Thyroid gland (tissue), 4 donors: ENCODE measurements around the gene FRG2. TPM values are rescaled to one million over a fixed set of nuclear protein-coding genes. Genes with fewer than 3 reads are reported as not detected.
"Not testable (repeated sequence)": the region's sequence is repeated elsewhere in the genome, so short reads cannot be mapped to it uniquely, and the experiment has no call there.

Source experiments
- DNase-seq, 2 donors: peaks; one replicate each; pipeline ENCODE4 v3.0.0-alpha.2; 2019
- H3K27ac ChIP-seq, 3 donors: fragments of 200-600 bp; sonication (generic); 1 replicate in 2 of 3; 2 replicates in 1 of 3; pipeline ENCODE4 v1.5.1; 2016 to 2019; ENCODE audit warnings: mild to moderate bottlenecking in 1 of 3, moderate library complexity in 1 of 3
- H3K27me3 ChIP-seq: fragments of 200-600 bp; sonication (generic); one replicate; pipeline ENCODE4 v1.5.1; 2019
- H3K36me3 ChIP-seq, 2 donors: fragments of 200-600 bp; sonication (generic); one replicate each; pipeline ENCODE4 v1.5.1; 2016 to 2019
- H3K4me1 ChIP-seq, 2 donors: fragments of 200-600 bp; sonication (generic); one replicate each; pipeline ENCODE4 v1.5.1; 2017 to 2019
- H3K4me3 ChIP-seq, 3 donors: fragments of 200-600 bp; sonication (generic); replicated peaks in 1 of 3; 1 replicate in 2 of 3; 2 replicates in 1 of 3; pipeline ENCODE4 v1.5.1; 2016; ENCODE audit warnings: mild to moderate bottlenecking in 1 of 3
- H3K9me3 ChIP-seq: fragments of 200-600 bp; sonication (generic); one replicate; pipeline ENCODE4 v1.5.1; 2017
- POLR2A ChIP-seq, 2 donors: fragments of 450-650 bp; IDR thresholded peaks; one replicate each; pipeline ENCODE4 v1.6.1; 2017; ENCODE audit warnings: antibody characterized with exemption in 2 of 2, mild to moderate bottlenecking in 2 of 2, moderate library complexity in 1 of 2
- WGBS, 2 donors: methylation state at CpG; one replicate each; pipeline ENCODE4 v1.1.5; 2017; 5-methylcytosine and 5-hydroxymethylcytosine counted together
- intact Hi-C: fragments of 100-400 bp; cut with DNase I; formaldehyde crosslinking; loops from one replicate; pipeline ENCODE4 v1.15.1; 2023
- total RNA-seq, 4 donors: library from RNA; depleted of rRNA; stranded (reverse); fragments of >200 nt; gene quantifications; one replicate each; pipeline ENCODE4 v1.2.3, GENCODE V29; 2016
- TF ChIP-seq, protein P1 (sequence below), 6 experiments: fragments of 200-600 bp in 3 of 6; fragments of 450-650 bp in 3 of 6; sonication (generic) in 3 of 6; IDR thresholded peaks; one replicate each; pipeline ENCODE4 v1.5.1; 2016 to 2019; ENCODE audit warnings: antibody characterized with exemption in 6 of 6, mild to moderate bottlenecking in 2 of 6, inconsistent platforms in 1 of 6, moderate library complexity in 1 of 6

FRG2 gene
- total RNA-seq, 4 donors from 2014 or later = not detected

DNA sequence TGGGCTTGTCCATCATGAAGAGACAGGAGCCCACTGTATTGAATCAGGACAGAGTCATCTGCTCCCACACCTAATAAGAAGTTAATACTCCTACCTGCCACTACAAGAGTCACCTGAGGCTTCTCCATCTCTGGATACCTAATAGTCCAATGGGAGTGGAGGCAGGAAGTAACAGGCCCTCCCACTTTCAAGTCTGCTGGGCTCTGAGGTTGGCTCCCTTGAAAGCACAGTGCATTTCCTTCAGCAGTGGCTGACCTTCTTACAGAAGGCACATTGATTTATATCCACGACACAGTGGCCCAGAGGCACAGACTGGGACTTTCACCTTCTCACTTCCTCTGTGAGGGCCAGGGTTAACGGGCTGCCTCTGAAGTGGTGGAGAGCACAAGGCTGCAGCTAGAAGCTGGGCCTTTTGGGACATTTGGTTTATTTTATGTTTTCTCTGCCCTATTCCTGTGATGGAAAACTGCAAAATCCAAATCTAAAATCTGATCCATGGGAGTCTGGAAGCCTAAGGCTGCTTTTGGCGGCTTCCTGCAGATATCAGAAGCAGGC, 38.1 kb downstream of the FRG2 start:
- Histone ChIP-seq H3K27ac (no peak overlapping the region), H3K4me3 (no peak overlapping the region), H3K36me3 (no peaks in the 10 kb centered on the region), H3K27me3 (no peaks in the 10 kb centered on the region), H3K9me3 (no peaks in the 10 kb centered on the region), H3K4me1 (no peaks in the 10 kb centered on the region)
- no peak for DNase-seq
- TF ChIP-seq, protein P1, sequence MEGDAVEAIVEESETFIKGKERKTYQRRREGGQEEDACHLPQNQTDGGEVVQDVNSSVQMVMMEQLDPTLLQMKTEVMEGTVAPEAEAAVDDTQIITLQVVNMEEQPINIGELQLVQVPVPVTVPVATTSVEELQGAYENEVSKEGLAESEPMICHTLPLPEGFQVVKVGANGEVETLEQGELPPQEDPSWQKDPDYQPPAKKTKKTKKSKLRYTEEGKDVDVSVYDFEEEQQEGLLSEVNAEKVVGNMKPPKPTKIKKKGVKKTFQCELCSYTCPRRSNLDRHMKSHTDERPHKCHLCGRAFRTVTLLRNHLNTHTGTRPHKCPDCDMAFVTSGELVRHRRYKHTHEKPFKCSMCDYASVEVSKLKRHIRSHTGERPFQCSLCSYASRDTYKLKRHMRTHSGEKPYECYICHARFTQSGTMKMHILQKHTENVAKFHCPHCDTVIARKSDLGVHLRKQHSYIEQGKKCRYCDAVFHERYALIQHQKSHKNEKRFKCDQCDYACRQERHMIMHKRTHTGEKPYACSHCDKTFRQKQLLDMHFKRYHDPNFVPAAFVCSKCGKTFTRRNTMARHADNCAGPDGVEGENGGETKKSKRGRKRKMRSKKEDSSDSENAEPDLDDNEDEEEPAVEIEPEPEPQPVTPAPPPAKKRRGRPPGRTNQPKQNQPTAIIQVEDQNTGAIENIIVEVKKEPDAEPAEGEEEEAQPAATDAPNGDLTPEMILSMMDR (IDR thresholded peaks at IDR 0.05) = no peak
- TF ChIP-seq POLR2A (IDR thresholded peaks at IDR 0.05) = no peak
- intact Hi-C loops = no loop called here
- 62 to 74% methylated on average over 3 of the region's 3 CpGs for WGBS, 2 donors

DNA sequence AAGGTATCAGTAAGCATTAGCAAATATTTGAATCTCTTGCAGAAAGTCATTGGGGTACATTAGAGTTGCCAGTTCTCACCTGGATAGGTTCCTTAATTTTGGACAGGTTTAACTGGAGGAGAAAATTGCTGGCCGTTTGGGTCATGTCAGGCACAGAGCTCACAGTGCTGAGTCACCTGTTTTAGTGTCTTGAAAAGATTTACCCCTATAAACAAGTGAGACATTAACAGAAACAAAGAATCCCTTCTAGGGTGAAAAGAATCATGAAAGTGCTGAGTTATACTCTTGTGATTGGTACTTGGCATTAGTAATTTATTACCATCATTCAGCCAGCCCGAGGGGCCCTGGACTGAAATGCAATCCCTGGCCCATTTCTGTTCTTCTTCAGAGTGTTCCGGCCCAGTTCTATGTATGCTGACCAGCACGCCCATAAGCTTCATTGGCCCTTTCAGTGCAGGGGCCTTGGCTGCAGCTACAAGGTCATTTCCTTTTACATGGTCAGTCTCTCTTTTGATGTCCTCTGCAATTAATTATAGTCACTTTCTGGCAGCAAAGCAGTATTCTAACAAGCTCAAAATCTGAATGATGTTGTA, 41.3 kb downstream of the FRG2 start:
- H3K27ac ChIP-seq, H3K4me3 ChIP-seq, H3K27me3 ChIP-seq, H3K36me3 ChIP-seq, DNase-seq, H3K9me3 ChIP-seq, H3K4me1 ChIP-seq, intact Hi-C loops: not testable (repeated sequence)
- 65% methylated on average over 4 of the region's 4 CpGs for WGBS, 2 donors

DNA sequence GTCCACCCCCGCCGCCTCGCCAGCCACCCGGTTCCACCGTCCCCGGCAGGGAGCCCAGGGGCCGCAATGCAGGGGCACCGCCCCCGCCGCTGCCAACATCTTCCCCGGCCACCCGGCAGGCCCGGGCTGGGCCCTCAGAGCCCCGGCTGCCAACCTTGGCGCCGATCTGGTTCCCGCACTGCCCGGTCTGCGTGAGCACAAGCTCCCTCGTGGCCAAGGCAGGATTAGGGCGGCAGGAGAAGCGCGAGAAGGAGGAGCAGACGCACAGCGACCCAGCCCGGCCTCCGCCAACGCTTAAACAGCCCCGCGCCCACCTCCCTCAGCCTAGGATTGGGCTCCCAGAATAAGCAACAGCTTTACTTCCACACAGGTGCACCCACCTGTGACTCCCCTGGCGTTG, 42.4 kb downstream of the FRG2 start:
- H3K4me3 ChIP-seq, H3K4me1 ChIP-seq, DNase-seq, H3K36me3 ChIP-seq, H3K27me3 ChIP-seq, H3K27ac ChIP-seq, intact Hi-C loops, H3K9me3 ChIP-seq: not testable (repeated sequence)
- WGBS, 2 donors = 84 to 91% methylated on average over 6 to 18 of the region's 31 CpGs

GRCh38 chr4:189983916-189984526, 43.0 kb downstream of the FRG2 start:
- H3K27ac ChIP-seq, H3K4me3 ChIP-seq, H3K9me3 ChIP-seq, H3K4me1 ChIP-seq, DNase-seq, intact Hi-C loops, H3K27me3 ChIP-seq, H3K36me3 ChIP-seq: not testable (repeated sequence)
- 90 to 92% methylated on average over 10 to 17 of the region's 41 CpGs for WGBS, 2 donors

- Histone ChIP-seq H3K27me3 (no peaks in the 10 kb centered on the region), H3K9me3 (no peaks in the 10 kb centered on the region), H3K4me3 (no peak overlapping the region), H3K36me3 (no peaks in the 10 kb centered on the region), H3K27ac (no peak overlapping the region), H3K4me1 (no peaks in the 10 kb centered on the region)
- DNase-seq = no peak
- intact Hi-C loops = no loop called here
- 84 to 85% methylated on average over 4 to 8 of the region's 8 CpGs for WGBS, 2 donors
- TF ChIP-seq, protein P1 (IDR thresholded peaks at IDR 0.05) = no peak
- no peak for TF ChIP-seq POLR2A (IDR thresholded peaks at IDR 0.05)
Observed at GRCh38 chr4:189981970-189982369, 45.1 kb downstream of the FRG2 start.

GRCh38 chr4:189980292-189980691, 46.8 kb downstream of the FRG2 start:
- H3K9me3 ChIP-seq, H3K27me3 ChIP-seq, H3K36me3 ChIP-seq, H3K4me1 ChIP-seq, H3K27ac ChIP-seq, DNase-seq, intact Hi-C loops, H3K4me3 ChIP-seq: not testable (repeated sequence)
- WGBS, 2 donors = 66 to 80% methylated on average over 1 to 2 of the region's 2 CpGs

DNA sequence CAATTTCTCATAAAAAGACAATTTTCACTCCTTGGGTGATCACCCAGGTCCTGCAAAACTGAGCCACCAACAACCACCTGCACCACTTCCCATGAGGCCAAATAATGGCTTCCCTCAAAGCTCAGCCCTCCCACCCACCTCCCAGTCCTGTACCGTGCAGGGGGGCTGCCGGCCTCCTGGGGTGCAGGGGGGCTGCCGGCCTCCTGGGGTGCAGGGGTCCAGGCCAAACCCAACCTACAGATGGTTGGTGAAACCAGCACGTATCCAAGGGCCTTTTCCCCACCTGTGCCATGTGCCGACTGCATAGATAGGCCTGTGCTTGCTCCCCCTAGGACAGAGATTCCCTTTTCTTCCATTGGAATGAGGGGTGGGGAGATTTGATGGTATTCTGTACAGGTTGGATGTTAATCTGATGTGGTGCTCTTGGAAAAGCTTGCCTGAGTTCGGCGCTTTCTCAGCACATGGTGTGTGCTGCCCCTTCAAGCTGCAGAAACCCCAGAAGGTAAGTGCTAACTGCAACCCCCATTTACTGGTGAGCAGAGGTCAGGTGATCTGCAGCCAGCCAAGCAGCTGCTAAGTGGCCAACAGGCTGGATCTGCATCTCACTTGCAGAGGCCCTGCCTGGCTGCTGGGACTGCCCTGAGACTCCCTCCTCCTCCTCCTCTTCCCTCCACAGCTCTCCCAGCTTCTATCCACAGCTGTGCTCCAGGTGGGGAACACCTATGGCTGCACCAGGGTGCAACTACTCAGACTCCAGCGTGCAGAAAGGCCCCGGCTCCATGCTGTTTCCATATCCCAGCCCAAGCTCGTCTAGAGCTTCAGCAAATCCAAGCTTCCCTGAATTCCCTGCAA, 47.6 kb downstream of the FRG2 start:
- DNase-seq = no peak
- H3K27me3 ChIP-seq = no peaks in the 10 kb centered on the region
- TF ChIP-seq, protein P1 (IDR thresholded peaks at IDR 0.05) = no peak
- no peak for TF ChIP-seq POLR2A (IDR thresholded peaks at IDR 0.05)
- H3K9me3 ChIP-seq = no peaks in the 10 kb centered on the region
- no peak overlapping the region for H3K4me3 ChIP-seq
- H3K36me3 ChIP-seq = no peaks in the 10 kb centered on the region
- no peaks in the 10 kb centered on the region for H3K4me1 ChIP-seq
- intact Hi-C loops = no loop called here
- 50 to 67% methylated on average over 8 to 10 of the region's 10 CpGs for WGBS, 2 donors
- no peak overlapping the region for H3K27ac ChIP-seq
